NOMO-1 treated with dmso at 0.1 percent for 144 hours (cell line): ENCODE data around the gene LRRC27.
"Not testable (repeated sequence)": the region's sequence is repeated elsewhere in the genome, so short reads cannot be mapped to it uniquely, and the experiment has no call there.

Source experiments
- DNase-seq: peaks from one replicate; lab custom pipeline; 2025; ENCODE audit not compliant: unreplicated experiment; lab: John Stamatoyannopoulos, UW

Gene LRRC27

DNA sequence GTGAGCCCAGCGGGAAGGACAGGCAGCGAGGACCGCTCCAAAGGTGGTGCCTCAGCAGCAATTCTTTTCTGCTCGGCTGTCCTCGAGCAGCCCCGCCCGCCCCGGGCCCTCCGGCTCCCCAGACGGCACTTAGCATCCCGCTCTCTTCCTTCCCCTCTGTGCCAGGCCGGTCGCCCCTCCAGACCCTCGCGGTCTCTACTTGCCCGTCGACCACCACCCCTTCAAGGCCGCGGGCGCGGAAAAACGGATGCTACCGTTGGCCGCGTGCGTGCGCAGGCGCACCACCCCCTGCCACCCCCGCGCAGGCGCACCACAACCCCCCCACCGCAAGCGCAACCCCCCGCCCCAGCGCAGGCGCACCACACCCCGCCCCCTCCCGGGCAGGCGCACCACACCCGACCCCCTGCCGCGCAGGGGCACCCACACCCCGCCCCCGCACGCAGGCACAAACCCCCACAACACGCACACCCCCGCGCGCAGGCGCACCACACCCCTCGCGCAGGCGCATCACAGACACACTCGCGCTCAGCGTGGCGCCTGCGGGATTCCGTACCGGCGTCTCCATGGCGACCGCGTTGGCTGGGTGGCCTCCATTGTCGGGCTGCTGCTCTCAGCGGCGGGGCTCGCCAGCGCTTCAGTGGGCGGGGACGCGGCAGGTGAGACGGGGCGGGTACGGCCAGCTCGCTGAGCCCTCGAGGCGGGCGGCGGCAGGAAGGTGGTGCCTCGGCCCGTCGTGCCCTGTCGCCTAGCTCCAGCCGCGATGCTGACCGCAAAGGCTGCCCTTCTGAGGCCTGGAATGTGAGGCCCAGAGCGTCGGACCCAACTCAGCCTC, at the start of gene LRRC27:
TSS of gene LRRC27 (plus strand) at position 593 of the 832 bp plus-strand sequence. CDS start 1,332 bp downstream, outside the sequence.
- DNase-seq = peak; percentile 99

DNA sequence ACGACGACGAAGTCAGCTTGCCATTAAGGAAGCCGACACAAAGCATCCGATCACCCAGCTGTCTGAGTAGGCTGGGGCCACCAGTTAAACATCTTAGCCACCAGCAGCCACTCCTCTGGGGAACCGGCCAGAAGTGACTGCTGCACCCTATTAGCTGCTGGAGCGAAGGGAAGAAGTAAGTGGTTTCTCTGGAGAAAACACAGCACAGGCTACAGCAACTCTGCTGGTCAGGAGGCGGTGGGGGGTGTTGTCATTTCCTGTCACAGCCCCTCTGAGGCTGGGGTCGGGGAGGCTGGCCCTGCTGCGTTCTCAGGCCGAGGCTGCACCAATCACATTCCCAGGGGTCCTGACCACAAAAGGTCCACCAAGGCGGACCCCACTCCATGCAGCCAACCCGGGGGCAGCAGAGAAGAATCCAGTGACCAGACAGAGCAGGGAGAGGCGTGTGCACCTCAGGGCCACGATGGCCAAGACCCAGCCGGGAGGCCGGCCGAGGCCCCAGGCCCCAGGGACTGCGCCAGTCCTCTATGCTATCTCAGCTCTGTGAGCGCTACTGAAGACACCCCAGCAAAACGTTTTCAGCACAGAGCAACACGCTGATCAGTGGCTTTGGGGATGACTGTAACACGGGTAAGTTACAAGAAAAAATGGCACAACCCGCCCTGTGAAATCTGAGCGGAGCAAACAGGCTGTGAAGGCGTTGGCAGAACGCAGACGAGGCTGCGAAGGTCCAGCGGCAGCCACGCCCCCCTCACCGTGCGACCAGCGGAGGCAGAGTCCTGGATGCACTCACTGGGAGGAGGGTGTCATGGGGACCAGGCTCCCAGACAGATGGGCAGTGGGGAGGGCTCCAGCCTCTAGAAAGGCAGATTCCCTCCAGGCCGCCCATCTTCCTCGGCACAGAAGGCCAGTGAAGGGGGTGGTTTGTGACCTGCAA, 49.1 kb upstream of the LRRC27 start:
- DNase-seq = no peak

DNA sequence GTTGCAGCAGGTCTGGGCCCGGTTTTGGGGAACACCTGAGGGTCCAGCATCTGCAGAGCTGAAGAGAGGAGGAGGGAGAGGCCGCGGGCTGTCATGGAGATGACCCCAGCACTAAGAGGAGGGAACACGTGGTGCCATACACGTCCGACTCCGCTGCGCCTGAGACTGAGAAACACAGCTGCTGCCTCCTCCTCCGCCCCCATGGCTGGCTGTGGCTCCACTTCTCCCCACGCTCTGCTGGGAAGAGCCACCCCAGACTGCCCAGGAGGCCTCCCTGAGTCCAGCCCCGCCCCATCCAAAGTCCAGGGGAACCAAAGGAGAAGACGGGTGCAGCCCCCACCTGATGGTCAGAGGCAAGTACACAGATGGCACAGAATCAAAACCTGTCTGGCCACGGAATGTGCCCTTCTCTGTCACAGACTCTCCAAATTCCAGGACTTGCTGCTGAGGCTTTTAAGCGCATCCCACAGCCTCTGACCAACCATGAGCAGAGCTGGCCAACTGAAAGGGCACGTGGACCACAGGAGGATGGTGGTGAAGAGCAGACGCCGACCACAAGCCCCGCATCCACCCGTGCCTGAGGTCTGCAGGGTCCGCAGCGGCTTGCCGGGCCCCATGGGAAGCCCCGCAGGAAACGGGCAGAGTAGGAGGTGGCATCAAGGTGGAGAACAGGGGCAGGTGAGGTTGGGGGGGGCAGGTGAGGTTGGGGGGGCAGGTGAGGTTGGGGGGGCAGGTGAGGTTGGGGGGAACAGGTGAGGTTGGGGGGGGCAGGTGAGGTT, 48.2 kb upstream of the LRRC27 start:
- DNase-seq = no peak

DNA sequence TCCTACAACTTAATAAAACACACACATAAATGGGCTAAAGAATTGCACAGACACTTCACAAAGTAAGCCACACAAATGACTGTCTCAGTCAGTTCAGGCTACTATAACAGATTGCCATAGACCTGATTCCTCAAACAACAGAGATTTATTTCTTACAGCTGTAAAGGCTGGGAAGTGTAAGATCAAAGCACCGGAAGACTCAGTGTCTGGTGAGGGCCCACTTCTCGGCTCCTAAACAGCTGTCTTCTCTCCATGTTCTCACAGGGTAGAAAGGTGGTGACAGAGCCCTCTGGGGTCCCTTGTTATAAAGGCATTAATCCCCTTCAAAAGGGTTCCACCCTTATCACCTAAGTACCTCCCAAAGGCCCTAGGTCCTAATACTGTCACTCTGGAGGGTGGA, 42.6 kb upstream of the LRRC27 start:
- DNase-seq = no peak

DNA sequence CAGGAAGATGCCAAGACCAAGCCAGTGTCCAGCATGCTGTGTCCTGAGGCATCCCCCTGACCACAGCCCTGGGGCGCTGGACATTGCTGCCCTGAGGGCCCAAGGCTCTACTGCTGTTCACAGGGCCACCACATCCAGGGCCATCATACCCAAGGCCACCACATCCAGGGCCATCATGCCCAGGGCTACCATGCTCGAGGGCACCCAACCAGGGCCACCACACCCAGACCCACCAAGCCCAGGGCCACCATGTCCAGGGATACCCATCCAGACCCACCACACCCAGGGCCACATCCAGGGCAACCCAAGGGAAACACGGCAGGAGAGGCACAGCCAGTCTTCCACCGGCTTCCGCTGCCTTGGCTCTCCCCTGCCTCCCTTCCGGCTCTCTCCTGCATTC, 41.4 kb upstream of the LRRC27 start:
- DNase-seq = no peak

DNA sequence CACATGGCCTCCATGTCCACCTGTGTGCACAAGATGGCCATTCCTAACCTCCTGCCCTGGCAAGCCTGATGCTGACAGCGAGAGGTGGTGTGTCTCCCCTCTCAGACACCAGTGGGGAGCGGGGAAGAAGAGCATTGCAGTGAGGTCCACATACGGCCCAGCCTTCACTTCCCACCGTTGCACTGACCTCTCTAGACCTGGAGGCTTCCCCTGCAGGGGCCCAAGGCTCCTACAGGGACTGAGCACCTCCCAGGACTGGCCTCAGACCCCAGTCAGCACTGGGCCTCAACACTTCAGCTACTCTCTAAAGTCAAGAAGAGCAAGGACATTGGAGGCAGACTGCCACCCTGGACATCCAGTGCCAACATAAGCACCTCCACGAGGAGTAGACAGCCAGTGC, 40.2 kb upstream of the LRRC27 start:
- DNase-seq = no peak

DNA sequence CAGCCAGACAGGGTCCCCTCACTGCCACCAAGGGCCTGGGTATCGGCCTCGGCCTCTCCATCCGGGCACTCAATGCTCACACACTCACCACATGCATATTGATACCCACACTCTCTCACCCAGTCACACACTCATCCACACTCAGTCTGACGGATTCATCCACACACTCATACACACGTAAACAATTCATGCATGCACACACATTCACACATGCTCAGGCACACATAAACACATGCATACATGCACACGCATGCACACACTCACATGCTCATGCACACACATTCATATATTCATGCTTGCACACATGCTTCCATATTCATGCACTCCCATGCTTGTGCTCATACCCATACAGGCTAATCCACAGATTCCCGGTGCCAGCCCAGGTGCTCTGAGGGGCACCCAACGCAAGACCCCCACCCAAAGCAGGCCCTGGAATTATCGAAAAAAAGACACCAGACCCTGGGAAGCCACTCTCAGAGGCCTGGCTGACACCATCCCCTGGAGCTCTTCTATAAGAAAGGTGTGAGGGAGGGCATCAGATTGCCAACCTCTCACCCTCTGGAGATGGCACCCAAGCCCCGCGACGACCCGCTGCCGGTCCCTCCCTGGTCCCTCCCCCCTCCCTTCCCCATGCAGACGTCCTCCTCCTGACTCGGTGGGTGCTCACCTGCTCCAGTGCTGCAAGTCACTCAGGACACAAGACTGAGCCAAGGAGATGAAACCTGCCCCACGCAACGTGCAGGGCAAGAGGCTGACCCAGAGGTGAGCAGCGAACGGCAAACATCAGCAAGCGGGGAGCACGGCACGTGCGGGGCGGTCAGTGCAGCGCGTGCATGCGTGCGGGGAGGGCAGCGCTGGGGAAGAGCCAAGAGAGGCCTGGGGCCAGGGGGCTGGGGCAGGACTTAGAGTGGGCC, 39.4 kb upstream of the LRRC27 start:
- no peak for DNase-seq

DNA sequence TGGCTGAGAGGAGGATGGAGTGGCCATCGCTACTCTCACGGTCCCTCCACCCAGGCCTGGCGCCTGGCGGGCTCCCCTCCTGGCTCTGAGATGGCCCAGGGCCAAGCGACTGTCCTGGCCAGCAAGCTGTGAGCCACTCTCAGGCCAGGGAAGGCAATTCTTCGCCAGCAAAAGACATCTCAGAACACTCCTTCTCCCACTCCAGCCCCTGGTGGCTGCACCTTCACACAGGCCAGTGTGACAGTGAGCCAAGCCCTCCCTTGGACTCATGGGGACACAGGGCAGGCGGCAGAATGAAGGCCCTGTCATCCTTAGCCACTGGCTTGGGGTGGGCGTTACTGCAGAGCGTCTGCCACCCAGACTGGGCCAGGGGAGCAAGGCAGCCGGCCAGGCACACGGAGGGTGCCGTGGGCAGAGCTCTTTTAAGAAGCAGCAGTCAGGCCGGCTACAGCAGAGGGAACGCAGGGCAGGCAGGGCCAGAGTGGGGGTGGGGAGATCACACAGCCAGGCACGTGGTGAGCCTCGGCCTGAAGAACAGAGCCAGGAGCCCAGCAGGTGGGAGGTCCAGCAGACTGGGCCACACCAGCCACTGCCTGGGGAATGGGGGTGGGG, 38.7 kb upstream of the LRRC27 start:
- no peak for DNase-seq

DNA sequence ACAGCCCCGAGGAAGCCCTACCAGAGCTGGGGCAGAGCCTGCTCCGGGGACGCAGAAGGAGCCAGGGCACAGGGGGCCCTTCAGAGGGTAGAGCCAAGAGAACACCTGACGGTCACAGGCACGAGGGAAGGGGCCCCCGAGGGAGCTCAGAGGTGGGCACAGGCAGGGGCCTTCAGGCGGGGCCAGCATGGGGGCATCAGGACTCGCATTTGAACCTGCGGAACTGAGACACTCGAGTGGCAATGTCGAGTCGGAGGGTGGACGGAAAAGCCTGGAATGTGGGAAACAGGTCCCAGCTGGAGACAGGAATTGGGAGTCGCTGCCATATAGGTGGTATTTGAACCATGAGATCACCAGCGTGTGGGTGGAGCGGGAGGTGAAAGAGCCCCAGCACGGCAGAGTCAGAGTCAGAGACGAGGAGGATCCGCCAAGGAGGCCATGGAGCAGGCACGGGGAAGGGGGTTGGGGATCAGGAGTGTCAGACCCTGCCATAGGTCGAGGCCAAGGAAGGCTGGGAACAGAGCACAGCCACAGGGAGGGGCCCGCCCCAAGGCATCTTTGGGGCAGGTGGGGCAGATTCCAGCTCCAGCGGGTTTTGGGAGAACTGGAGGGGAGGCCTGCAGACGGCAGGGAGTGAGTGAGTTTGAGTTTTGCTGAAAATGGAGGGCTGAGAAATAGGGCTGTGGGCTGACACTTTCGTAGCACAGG, 38.0 kb upstream of the LRRC27 start:
- DNase-seq = no peak

DNA sequence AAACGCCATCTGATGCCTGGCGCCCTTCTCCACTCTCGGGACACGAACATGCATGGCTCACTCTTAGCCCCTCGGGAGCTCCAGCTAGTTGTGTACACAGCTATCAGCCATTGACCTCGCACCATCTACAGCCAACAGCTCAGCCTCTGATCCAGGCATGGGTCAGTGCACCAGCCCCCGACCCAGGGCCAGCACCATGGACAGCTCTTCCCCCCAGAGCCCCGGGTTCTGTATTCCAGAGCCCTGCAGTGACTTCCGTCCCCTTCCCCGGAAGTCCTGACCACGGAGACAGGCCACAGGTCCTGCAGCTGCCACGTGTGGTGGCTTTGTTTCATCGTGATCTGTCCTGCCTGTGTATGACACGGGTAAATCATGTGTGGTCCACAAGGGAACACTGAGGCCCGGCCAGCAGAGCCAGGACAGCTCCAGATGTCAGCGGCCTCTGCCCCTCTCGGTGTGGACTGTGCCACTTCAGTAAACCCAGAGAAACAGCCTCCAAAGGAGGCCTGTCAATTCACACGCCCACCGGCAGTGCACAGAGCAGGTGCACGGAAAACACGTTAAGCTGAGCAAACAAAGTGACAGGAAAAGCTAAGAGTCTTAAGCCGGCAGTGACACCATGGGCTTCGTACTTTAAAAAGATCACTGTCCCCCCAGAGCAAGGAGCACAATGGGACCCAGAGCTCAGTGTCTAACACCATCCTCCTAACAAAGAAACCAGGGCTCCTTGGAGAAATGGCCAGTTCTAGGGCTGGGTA, 37.3 kb upstream of the LRRC27 start:
- no peak for DNase-seq

DNA sequence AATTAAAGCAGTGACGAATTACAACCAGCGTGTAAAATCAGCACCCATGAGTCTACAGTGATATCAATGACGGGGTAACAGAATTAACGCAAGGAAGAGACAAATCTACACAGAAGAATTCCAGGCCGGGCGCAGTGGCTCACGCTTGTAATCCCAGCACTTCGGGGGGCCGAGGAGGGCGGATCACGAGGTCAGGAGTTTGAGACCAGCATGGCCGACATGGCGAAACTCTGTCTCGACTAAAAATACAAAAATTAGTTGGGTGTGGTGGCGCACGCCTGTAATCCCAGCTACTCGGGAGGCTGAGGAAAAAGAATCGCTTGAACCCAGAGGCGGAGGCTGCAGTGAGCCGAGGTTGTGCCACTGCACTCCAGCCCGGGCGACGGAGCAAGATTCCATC, 36.5 kb upstream of the LRRC27 start:
- not testable (repeated sequence) for DNase-seq

DNA sequence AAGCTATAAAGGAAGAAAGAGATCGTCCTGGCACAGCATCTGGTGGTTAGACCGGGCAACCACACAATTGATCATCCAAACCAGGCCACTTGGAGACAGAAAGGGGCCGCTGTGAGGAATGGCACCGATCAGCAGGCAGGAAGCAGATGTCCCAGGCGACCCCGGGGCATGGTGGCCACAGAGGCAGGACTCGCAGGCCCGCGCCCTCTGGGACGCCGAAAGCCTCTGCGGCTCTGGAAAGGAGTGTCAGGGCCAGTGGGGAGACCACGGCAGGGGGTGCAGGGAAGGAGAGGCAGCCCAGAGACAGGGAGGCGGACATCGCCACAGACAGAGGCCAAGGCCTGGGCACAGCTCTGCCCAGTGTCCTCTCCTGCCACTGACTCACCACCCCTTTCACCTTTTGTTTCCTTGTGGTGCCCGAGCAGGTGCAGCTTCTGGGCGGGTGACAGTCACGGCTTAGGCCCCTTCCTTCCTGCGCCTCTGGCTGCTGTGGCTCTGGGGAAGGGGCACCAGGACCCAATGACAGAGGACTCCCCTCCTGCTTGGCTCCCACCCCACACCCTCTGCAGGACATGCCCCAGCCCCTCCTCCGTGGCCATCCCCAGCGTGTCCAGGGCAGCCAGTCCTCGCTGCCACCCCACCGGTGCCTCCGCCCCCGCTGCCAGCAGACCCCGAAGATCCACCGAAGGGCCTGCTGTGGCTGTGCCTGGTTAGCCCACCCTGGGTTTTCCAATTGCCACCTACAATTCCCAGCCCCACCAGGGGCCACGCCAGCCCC, 35.1 kb upstream of the LRRC27 start:
- no peak for DNase-seq

DNA sequence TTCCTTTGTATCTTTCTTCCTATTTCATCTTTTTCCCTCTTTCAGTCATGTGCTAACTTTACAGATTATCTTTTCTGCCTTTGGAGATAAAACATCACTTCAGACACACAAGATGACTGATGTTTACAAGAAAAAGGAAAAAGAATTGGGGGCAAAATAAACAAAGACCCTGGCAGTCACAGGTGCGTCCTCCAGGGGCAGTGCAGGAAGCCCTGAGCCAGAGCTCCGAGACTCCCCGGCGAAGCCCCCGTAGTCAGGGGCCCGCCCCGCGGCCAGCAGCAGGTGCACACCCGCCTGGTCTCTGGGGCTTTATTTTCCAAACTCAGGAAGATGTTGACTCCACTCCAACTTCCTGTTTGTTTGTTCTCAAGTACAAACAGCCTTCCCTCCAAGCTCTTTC, 34.5 kb upstream of the LRRC27 start:
- DNase-seq = no peak

DNA sequence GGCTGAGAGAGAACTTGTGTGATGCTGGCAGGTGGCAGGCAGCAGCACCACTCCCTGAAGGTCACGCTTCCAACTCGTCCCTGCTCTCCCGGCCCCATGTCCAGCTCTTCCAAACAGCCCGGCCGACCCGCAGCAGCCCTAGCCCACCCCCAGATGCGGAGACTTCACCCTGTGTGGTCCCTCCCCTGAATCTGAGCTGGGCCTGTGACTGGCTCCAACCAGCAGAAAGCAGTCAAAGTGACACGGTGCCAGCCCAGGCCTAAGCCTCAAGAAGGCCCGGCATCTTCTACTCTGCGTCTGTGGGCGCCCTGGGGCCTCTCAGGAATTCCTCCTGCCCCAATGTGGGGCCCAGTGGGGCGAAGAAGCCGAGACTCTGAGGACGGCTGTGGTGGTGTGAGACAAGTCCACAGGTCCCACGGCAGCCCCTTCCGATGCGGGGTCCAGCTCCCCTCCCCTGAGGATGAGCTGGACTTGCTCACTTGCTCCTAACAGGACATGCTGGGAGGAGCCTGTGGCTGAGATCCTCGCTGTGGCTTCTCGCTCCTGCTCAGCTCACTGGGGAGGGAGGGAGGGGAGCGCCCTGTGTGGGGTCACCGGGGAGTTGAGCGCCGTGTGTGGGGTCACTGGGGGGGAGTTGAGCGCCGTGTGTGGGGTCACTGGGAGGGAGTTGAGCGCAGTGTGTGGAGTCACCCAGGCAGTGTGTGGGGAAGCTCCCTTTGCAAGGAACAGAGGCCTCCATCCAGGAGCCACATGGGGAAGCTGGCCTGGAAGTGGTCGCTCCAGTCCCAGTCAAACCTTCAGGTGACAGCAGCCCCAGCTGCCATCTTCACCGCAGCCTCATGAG, 33.7 kb upstream of the LRRC27 start:
- no peak for DNase-seq

DNA sequence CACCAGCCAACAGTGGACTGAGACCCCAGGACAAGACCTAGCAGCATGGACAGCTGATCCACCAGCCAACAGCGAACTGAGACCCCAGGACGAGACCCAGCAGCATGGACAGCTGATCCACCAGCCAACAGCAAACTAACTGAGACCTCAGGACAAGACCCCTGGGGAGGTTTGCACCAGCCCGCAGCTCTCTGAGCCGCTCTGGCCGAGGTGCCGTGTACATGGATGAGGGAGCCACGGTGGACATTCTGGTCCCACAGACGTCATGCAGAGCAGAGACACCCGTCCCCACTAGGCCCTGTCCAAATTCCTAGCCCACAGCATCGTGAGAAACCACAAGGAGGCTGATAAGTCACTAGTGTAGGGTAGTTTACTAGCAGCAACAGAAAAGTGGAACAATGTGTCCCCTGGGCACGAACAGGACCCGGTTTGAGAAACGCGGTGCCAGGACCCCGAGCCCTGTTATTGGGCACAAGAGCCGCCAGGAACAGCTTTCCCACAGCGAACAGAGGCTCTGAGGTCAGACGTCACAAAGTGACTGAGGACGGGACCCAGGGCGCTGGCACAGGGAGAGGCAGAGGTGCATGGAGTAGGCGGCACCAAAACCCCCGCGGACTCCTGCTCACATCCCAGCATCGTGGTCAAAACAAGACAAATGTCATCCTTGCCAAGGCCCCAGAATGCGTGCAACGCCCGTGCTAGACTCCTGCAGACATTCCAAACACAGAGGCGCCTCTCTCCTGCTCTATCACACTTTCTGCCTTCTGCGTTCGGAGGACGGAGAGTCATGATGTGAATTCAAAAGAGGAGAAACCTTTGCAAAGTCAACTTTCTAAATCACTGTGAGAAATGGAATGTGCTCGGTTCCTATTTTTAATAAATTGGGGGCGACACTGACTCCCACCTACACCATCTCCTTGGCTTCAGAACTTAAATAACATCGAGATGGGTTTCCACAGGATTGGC, 32.3 kb upstream of the LRRC27 start:
- no peak for DNase-seq

DNA sequence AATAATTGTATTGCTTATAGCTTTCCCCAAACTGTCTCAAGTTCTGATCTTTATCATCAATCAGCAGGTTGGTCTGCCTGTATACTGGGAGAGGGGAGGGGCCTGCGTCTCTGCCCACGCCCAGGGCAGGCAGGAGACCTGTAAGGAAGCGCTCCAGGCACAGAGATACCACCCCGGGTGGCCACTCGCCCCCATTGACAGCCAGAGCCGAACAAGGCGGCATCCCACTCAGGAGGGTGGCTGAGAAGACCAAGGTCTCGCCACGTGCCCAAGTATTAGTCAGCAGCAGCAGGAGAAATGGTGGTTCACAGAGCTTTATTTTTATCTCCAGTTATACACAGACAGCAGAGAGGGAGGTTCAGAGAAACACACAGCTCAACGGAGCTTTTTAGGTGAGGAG, 31.4 kb upstream of the LRRC27 start:
- no peak for DNase-seq
